ENCODE measurements around the gene BRINP2. TPM values are rescaled to one million over a fixed set of nuclear protein-coding genes. Genes with fewer than 3 reads are reported as not detected.
A peak's percentile ranks its signal among the peaks of the same experiment; 100 is the strongest.

The BRINP2 gene
- total RNA-seq, 1 donor from 2014 or later, result 0.16 TPM

GRCh38 chr1:177257576-177257975, 86.8 kb downstream of the BRINP2 start:
- DNase-seq (ENCODE audit: low read depth), result no peak

GRCh38 chr1:177270863-177271262, 100.1 kb downstream of the BRINP2 start:
- no peak for DNase-seq (ENCODE audit: low read depth)

- no peak for DNase-seq (ENCODE audit: low read depth)
Measured at GRCh38 chr1:177273141-177273540, 102.4 kb downstream of the BRINP2 start.

GRCh38 chr1:177274687-177275211, 104.0 kb downstream of the BRINP2 start:
- DNase-seq (ENCODE audit: low read depth), result peak; percentile 96

- DNase-seq (ENCODE audit: low read depth), result no peak
Measured at GRCh38 chr1:177275736-177276135, 105.0 kb downstream of the BRINP2 start.

GRCh38 chr1:177278626-177279390, 108.0 kb downstream of the BRINP2 start:
- peak; percentile 85 for DNase-seq (ENCODE audit: low read depth)

GRCh38 chr1:177281901-177282300, 111.1 kb downstream of the BRINP2 start:
- no peak for DNase-seq (ENCODE audit: low read depth)

- no peak for DNase-seq (ENCODE audit: low read depth)
Measured at GRCh38 chr1:177282976-177283375, 112.2 kb downstream of the BRINP2 start.

GRCh38 chr1:177283380-177283779, 112.6 kb downstream of the BRINP2 start:
- DNase-seq (ENCODE audit: low read depth), result no peak

- DNase-seq (ENCODE audit: low read depth), result peak; percentile 47
Measured at GRCh38 chr1:177286396-177286795, 115.6 kb downstream of the BRINP2 start.

GRCh38 chr1:177287270-177287669, 116.5 kb downstream of the BRINP2 start:
- no peak for DNase-seq (ENCODE audit: low read depth)

GRCh38 chr1:177287994-177288393, 117.2 kb downstream of the BRINP2 start:
- DNase-seq (ENCODE audit: low read depth), result no peak

GRCh38 chr1:177289532-177289931, 118.8 kb downstream of the BRINP2 start:
- no peak for DNase-seq (ENCODE audit: low read depth)

- DNase-seq (ENCODE audit: low read depth), result no peak
Measured at GRCh38 chr1:177300431-177300830, 129.7 kb downstream of the BRINP2 start.

GRCh38 chr1:177301425-177302124, 130.8 kb downstream of the BRINP2 start:
- DNase-seq (ENCODE audit: low read depth), result no peak

GRCh38 chr1:177302357-177303044, 131.7 kb downstream of the BRINP2 start:
- peak; percentile 20 for DNase-seq (ENCODE audit: low read depth)

GRCh38 chr1:177305040-177306018, 134.6 kb downstream of the BRINP2 start:
- DNase-seq (ENCODE audit: low read depth), result peak; percentile 37

- DNase-seq (ENCODE audit: low read depth), result no peak
Measured at GRCh38 chr1:177306019-177306415, 135.3 kb downstream of the BRINP2 start.

- peak; percentile 6 for DNase-seq (ENCODE audit: low read depth)
Measured at GRCh38 chr1:177306981-177307380, 136.2 kb downstream of the BRINP2 start.

GRCh38 chr1:177307771-177308170, 137.0 kb downstream of the BRINP2 start:
- no peak for DNase-seq (ENCODE audit: low read depth)

- no peak for DNase-seq (ENCODE audit: low read depth)
Measured at GRCh38 chr1:177309880-177310279, 139.1 kb downstream of the BRINP2 start.
